Endothelial cell of umbilical vein (primary cell): ENCODE measurements around the gene TNIP1. TPM values are rescaled to one million over a fixed set of nuclear protein-coding genes. Genes with fewer than 3 reads are reported as not detected.

Experiments
- BruUV-seq: library from RNA; stranded (reverse); fragments of 400-500 nt; replicated peaks from 2 replicates; lab custom pipeline; 2021; lab: Mats Ljungman, UMichigan
- CTCF ChIA-PET: fragments of 300-600, 350-600 bp; sonication (Branson Sonifier 250); formaldehyde crosslinking; loops from one replicate; lab custom pipeline; 2021; ENCODE audit warnings: antibody characterized with exemption, inconsistent platforms; lab: Charles Lee
- POLR2A ChIA-PET: fragments of 300-600, 350-600 bp; sonication (Branson Sonifier 250); formaldehyde crosslinking; loops from one replicate; lab custom pipeline; 2021; ENCODE audit warnings: antibody characterized with exemption, inconsistent platforms; lab: Charles Lee
- DNase-seq: peaks from one replicate; pipeline ENCODE4 v3.0.0-alpha.2; 2011; ENCODE audit warnings: low read depth, low spot score
- FAIRE-seq: peaks from 2 replicates; lab custom pipeline; 2011; peaks lifted over from hg19 to GRCh38; lab: Jason Lieb, UNC
- H2AFZ ChIP-seq: 2 replicates; pipeline ENCODE4 v1.6.0; 2012; ENCODE audit warnings: low read depth, low read length, control low read depth, inconsistent platforms
- H3K27ac ChIP-seq: 2 replicates; pipeline ENCODE4 v1.5.1; 2011; ENCODE audit warnings: low read depth, mild to moderate bottlenecking, control low read depth, low read length, moderate library complexity; ENCODE audit not compliant: insufficient read depth
- H3K27me3 ChIP-seq, 2 experiments: 2 replicates each; pipeline versions ENCODE4 v1.6.0 to v1.6.1; 2011; ENCODE audit warnings: low read length in 2 of 2, mixed read lengths in 1 of 2; ENCODE audit not compliant: control insufficient read depth in 2 of 2, insufficient read depth in 2 of 2
- H3K36me3 ChIP-seq, 2 experiments: 2 replicates in 1 of 2; 3 replicates in 1 of 2; pipeline ENCODE4 v1.5.1; 2011; ENCODE audit warnings: low read length in 2 of 2, mild to moderate bottlenecking in 1 of 2, moderate library complexity in 1 of 2; ENCODE audit not compliant: control insufficient read depth in 2 of 2, insufficient read depth in 2 of 2; ENCODE audit errors: extremely low read depth in 1 of 2
- H3K4me1 ChIP-seq: 3 replicates; pipeline ENCODE4 v1.5.1; 2011; ENCODE audit warnings: mild to moderate bottlenecking, low read length; ENCODE audit not compliant: control insufficient read depth, insufficient read depth; ENCODE audit errors: extremely low read depth
- H3K4me2 ChIP-seq: 2 replicates; pipeline ENCODE4 v1.6.1; 2011; ENCODE audit warnings: low read length, control low read depth, mixed read lengths; ENCODE audit not compliant: insufficient read depth
- H3K4me3 ChIP-seq, 3 experiments: fragments of 200-600 bp in 1 of 3; sonication (generic), shearing (Covaris generic) in 1 of 3; replicated peaks in 1 of 3; 2 replicates each; pipeline ENCODE4 v1.5.1; 2011 to 2016; ENCODE audit warnings: control low read depth in 3 of 3, low read length in 3 of 3, mild to moderate bottlenecking in 2 of 3, inconsistent platforms in 1 of 3, low read depth in 1 of 3, moderate library complexity in 1 of 3; ENCODE audit not compliant: insufficient read depth in 1 of 3
- H3K79me2 ChIP-seq: 2 replicates; pipeline ENCODE4 v1.6.0; 2012; ENCODE audit warnings: low read length, inconsistent platforms; ENCODE audit not compliant: control insufficient read depth, insufficient read depth
- H3K9ac ChIP-seq: replicated peaks from 2 replicates; pipeline ENCODE3; 2011; ENCODE audit warnings: low read length, control low read depth; ENCODE audit not compliant: insufficient read depth; ENCODE audit errors: extremely low read depth
- H3K9me1 ChIP-seq: replicated peaks from 3 replicates; pipeline ENCODE4 v1.6.0; 2011; ENCODE audit warnings: mild to moderate bottlenecking, low read length; ENCODE audit not compliant: control insufficient read depth, insufficient read depth; ENCODE audit errors: extremely low read depth
- H3K9me3 ChIP-seq: replicated peaks from 2 replicates; pipeline ENCODE4 v1.5.1; 2012; ENCODE audit warnings: low read length, inconsistent platforms; ENCODE audit not compliant: control insufficient read depth, insufficient read depth
- H4K20me1 ChIP-seq: replicated peaks from 2 replicates; pipeline ENCODE3; 2011; ENCODE audit warnings: mild to moderate bottlenecking, low read length; ENCODE audit not compliant: control insufficient read depth, insufficient read depth; ENCODE audit errors: extremely low read depth
- EZH2 ChIP-seq: IDR thresholded peaks from 2 replicates; pipeline ENCODE4 v1.6.1; 2012; ENCODE audit warnings: borderline replicate concordance, low read depth, mild to moderate bottlenecking, moderate library complexity, low read length, inconsistent platforms; ENCODE audit not compliant: severe bottlenecking
- FOS ChIP-seq: IDR thresholded peaks from 2 replicates; pipeline ENCODE4 v1.6.1; 2011; ENCODE audit warnings: mild to moderate bottlenecking, low read length, moderate library complexity, borderline replicate concordance; ENCODE audit not compliant: insufficient read depth
- GATA2 ChIP-seq: IDR thresholded peaks from 2 replicates; pipeline ENCODE4 v1.7.0; 2011; ENCODE audit warnings: low read depth, mild to moderate bottlenecking, moderate library complexity, mixed read lengths, low read length; ENCODE audit not compliant: insufficient read length, insufficient read depth
- JUN ChIP-seq: IDR thresholded peaks from 2 replicates; pipeline ENCODE4 v1.6.1; 2011; ENCODE audit warnings: borderline replicate concordance, low read depth; ENCODE audit not compliant: insufficient read length, insufficient read depth
- MAX ChIP-seq: IDR thresholded peaks from 2 replicates; pipeline ENCODE4 v1.6.1; 2011; ENCODE audit not compliant: insufficient read depth, insufficient read length
- MYC ChIP-seq: IDR thresholded peaks from one replicate; pipeline ENCODE4 v1.6.1; 2011; ENCODE audit warnings: mild to moderate bottlenecking, low read depth, low read length
- POLR2A ChIP-seq: IDR thresholded peaks from 2 replicates; pipeline ENCODE4 v1.6.1; 2012; ENCODE audit warnings: low read depth, mild to moderate bottlenecking, control low read depth, low read length
- POLR2AphosphoS5 ChIP-seq: IDR thresholded peaks from 2 replicates; pipeline ENCODE4 v1.6.1; 2012; ENCODE audit warnings: low read depth, mild to moderate bottlenecking, control low read depth, low read length, moderate library complexity; ENCODE audit not compliant: insufficient read depth
- dilution Hi-C: fragments of 300-500 bp; cut with MboI; formaldehyde crosslinking; loops from one replicate; pipeline ENCODE4 v1.15.0; 2019; ENCODE audit warnings: low sequenced_read_pairs; ENCODE audit not compliant: extremely low pct_ligation_motif_present
- intact Hi-C: fragments of 100-400 bp; cut with micrococcal nuclease; formaldehyde crosslinking; loops from one replicate; pipeline ENCODE4 v1.10.0; 2022
- polyA plus RNA-seq, 4 experiments: library from polyadenylated mRNA; depleted of rRNA in 3 of 4; stranded (reverse) in 3 of 4; unstranded in 1 of 4; fragments of >200 nt; gene quantifications; 2 replicates each; pipeline versions ENCODE4 v1.2.1 to v1.2.3, GENCODE V29; 2011 to 2012; ENCODE audit warnings: missing spikeins in 1 of 4
- total RNA-seq: library from RNA; stranded (reverse); gene quantifications from 2 replicates; pipeline ENCODE4 v1.2.3, GENCODE V29; 2021
- TF ChIP-seq, protein P1 (sequence below), 2 donors: IDR thresholded peaks; 1 replicate in 1 of 2; 2 replicates in 1 of 2; pipeline ENCODE4 v1.5.1; 2011; ENCODE audit warnings: low read length in 2 of 2, mild to moderate bottlenecking in 2 of 2, moderate library complexity in 2 of 2, control low read depth in 1 of 2, inconsistent platforms in 1 of 2, low read depth in 1 of 2; ENCODE audit not compliant: insufficient read depth in 1 of 2; ENCODE audit errors: extremely low read depth in 1 of 2

Gene TNIP1
- total and polyA plus RNA-seq, 2 donors (not counting 3 experiments of a cell fraction or from before 2014, with no cell fraction given) = 43.0 to 96.8 TPM

GRCh38 chr5:151071021-151071420 is 9.8 kb downstream of the TNIP1 start:
- intact Hi-C loops (no loop called here), dilution Hi-C loops (no loop called here)
- TF ChIP-seq POLR2A (no peak), JUN (no peak), GATA2 (no peak), FOS (no peak), MYC (no peak), MAX (no peak), EZH2 (no peak), POLR2AphosphoS5 (no peak)
- TF ChIP-seq, protein P1, sequence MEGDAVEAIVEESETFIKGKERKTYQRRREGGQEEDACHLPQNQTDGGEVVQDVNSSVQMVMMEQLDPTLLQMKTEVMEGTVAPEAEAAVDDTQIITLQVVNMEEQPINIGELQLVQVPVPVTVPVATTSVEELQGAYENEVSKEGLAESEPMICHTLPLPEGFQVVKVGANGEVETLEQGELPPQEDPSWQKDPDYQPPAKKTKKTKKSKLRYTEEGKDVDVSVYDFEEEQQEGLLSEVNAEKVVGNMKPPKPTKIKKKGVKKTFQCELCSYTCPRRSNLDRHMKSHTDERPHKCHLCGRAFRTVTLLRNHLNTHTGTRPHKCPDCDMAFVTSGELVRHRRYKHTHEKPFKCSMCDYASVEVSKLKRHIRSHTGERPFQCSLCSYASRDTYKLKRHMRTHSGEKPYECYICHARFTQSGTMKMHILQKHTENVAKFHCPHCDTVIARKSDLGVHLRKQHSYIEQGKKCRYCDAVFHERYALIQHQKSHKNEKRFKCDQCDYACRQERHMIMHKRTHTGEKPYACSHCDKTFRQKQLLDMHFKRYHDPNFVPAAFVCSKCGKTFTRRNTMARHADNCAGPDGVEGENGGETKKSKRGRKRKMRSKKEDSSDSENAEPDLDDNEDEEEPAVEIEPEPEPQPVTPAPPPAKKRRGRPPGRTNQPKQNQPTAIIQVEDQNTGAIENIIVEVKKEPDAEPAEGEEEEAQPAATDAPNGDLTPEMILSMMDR (IDR thresholded peaks at IDR 0.05; ENCODE audit: extremely low read depth in 1 of 2, insufficient read depth in 1 of 2, low read depth in 1 of 2, low read length in 2 of 2) = no peak
- Histone ChIP-seq H3K27ac (no peak overlapping the region), H3K9me1 (no peaks in the 10 kb centered on the region), H3K27me3 (no peaks in the 10 kb centered on the region), H3K4me3 (no peak overlapping the region), H4K20me1 (no peaks in the 10 kb centered on the region), H3K36me3 (no peaks in the 10 kb centered on the region), H3K4me1 (peaks cover 22% of the 10 kb centered on the region), H3K4me2 (peak overlapping the region; percentile 35), H3K9me3 (no peaks in the 10 kb centered on the region), H3K79me2 (peaks cover 36% of the 10 kb centered on the region), H2AFZ (no peak overlapping the region), H3K9ac (no peak overlapping the region)
- DNase-seq (no peak), FAIRE-seq (no peak)
- POLR2A ChIA-PET = interaction anchor here (0.6 kb wide), 1 partner anchor 10 kb away, joined by 3 read pairs; no protein-coding TSS in a partner anchor
- BruUV-seq = no TSS peak
- CTCF ChIA-PET = interaction anchor here (0.5 to 5.0 kb wide), 7 partner anchors 10 to 286 kb away, joined by 3 to 32 read pairs (median 4); partner anchors contain the start of gene TNIP1
